AG08396 (cell line): Measurements from ENCODE around the gene RNASE9.
"Not testable (repeated sequence)": the region's sequence is repeated elsewhere in the genome, so short reads cannot be mapped to it uniquely, and the experiment has no call there.

Source experiments
- DNase-seq: peaks from one replicate; pipeline ENCODE4 v3.0.0; 2012; ENCODE audit warnings: low spot score, mixed read lengths

Gene RNASE9

GRCh38 chr14:20572382-20572990 is 11.6 kb upstream of the RNASE9 start:
- DNase-seq: not testable (repeated sequence)

DNA sequence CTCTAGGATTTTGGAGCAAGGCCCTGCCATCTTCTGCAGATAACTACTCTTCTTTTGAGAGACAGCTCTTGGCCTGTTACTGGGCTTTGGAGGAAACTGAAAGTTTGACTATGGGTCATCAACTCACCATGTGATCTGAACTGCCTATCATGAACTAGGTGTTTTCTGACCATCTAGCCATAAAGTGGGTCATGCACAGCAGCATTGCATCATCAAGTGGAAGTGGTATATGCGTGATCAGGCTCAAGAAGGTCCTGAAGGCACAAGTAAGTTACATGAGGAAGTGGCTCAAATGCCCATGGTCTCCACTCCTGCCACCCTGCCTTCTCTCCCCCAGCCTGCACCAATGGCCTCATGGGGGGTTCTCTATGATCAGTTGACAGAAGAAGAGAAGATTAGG is 9.9 kb upstream of the RNASE9 start:
- not testable (repeated sequence) for DNase-seq

DNA sequence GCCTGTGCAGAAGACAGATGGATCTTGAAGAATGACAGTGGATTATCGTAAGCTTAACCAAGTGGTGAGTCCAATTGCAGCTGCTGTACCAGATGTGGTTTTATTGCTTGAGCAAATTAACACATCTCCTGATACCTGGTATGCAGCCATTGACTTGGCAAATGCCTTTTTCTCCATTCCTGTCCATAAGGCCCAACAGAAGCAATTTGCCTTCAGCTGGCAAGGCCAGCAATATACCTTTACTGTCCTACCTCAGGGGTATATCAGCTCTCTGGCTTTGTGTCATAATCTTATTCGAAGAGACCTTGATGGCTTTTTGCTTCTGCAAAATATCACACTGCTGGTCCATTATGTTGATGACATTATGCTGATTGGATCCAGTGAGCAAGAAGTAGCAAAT is 9.0 kb upstream of the RNASE9 start:
- DNase-seq: not testable (repeated sequence)

- DNase-seq: no peak
Measured at GRCh38 chr14:20569066-20569465, 8.2 kb upstream of the RNASE9 start.

DNA sequence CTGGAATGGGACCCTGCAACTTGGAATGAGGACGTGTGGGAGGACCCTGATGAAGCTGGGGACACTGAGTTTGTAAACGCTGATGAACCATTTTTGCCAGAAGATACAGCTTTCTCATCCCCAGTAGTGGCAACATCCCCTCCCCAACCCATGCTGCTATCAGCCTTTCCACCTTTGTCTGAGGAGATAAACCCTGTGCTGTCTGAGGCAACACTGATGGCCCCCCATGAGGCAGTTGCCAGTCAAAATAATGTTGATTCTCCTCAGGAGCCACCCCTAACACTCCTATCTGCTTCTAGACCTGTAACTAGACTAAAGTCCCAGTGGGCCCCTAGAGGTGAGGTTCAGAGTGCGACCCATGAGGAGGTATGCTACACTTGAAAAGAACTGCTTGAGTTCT is 7.5 kb upstream of the RNASE9 start:
- DNase-seq: no peak

GRCh38 chr14:20567199-20567598 is 6.4 kb upstream of the RNASE9 start:
- DNase-seq: not testable (repeated sequence)

GRCh38 chr14:20564501-20564997 is 3.7 kb upstream of the RNASE9 start:
- no peak for DNase-seq

GRCh38 chr14:20563971-20564370 is 3.1 kb upstream of the RNASE9 start:
- DNase-seq: no peak

DNA sequence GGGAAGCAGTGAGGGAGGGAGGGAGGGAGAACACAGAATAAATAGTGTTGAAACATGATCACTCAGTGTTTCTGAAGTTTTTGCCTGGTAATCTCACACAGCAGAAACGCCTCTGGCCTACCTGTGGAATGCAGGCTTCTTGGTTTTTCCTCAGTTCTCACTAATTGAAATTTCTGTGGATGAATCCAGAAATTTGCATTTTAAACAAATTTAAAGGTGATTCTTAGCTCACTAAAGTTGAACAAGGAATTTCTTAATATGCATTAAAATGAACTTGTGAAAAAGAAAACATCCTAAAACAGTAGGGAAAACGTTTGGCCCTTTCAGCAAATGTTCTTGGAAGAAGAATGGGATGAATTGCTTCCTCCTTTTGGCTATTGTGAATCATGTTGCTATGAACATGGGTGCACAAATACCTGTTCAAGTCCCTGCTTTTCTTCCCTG is 1.4 kb downstream of the RNASE9 start:
- DNase-seq: no peak

DNA sequence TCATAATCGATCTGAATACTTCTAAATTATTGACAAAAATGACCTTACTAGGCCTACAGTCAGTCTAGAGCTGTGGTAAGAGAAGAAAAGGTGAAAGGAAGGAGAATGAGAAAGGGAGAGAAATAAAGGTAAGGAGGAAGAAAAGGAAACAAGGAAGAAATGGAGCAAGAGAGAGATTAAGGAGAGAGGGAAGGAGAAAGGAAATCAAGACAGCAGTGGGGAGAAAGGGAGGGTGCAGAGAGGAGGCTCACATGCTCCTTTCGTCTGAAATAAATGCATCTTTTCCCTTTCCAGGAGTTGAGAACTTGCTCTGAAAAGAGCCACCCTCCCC is 3.7 kb downstream of the RNASE9 start:
- DNase-seq: no peak

DNA sequence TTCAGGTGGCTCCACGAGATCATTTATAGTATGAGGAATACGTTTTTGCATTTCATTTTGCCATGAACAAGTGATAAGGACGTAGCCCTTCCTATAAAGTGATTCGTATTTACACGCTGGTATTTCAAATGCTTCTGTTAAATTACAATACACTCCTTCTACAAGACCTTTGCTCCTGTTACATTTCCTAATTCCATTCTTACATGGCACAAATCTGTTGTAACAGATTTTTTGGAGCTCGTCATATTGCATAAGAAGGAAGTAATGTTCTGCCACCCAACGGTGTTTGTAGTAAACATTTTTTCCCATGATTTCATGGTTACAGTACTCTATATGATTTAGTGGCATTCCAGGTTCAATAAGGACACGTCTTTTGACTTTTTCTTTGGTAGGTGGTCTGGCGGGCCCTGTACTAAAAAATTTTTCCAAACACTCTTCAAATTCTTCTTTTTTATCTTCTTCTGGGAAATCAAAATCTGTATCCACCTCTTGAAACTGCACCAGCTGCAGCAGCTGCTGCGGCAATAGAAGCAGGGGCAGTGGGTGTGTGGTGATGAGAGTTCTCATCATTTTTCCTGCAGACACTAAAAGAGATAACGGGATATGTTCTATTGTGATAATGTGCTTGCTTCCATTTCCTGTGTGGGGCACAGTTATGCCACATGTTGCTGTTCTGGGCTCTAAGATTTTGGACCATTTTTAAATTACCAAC is 4.2 kb downstream of the RNASE9 start:
- DNase-seq: no peak

DNA sequence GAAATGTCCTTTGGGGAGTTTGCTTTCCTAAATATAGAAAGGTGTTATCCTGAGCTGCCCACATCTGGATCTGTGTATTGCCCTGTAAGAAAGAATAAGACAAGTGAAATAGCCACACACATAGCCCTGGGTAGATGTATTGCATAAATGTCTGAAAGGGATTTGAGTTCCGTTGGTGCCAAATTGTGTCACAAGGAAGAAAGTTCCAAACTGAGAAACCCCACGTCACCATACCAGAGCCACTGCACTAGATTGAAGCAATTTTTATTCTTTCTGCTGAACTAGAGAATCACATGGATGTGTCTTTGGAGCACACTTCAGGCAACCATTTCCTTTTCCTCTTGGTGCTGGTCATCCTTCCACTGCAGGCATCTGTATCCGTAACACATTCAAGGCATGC is 5.0 kb downstream of the RNASE9 start:
- no peak for DNase-seq

GRCh38 chr14:20553024-20553423 is 7.8 kb downstream of the RNASE9 start:
- no peak for DNase-seq

GRCh38 chr14:20551606-20552005 is 9.2 kb downstream of the RNASE9 start:
- DNase-seq: no peak

GRCh38 chr14:20550926-20551325 is 9.9 kb downstream of the RNASE9 start:
- DNase-seq: no peak

DNA sequence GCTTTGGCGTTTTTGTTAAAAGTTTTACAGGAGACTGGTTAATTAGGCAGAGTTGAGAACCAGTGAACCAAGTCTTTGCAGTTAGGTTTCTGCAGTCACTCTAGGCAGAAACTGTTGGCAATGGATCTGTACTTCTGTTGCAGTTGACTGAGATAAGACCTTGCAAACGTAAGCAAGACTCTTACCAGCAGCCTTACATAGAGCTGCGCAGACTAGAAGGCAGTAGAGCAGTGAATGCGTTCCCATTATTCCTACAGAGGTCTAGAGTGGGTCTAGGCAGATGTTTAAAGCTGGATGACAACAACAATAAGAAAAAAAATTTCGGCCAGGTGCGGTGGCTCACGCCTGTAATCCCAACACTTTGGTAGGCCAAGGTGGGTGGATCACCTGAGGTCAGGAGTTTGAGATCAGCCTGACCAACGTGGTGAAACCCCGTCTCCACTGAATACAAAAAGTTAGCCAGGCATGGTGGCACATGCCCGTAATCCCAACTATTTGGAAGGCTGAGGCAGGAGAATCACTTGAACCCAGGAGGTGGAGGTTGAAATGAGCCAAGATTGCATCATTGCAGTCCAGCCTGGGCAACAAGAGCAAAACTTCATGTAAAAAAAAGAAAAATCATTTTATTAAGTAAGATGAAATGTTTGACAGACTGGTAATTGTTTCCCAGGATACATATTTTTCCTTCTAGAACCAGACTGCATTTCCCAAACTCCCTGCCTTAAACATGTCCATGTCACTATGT is 12.3 kb downstream of the RNASE9 start:
- no peak for DNase-seq

- no peak for DNase-seq
Measured at GRCh38 chr14:20546877-20547276, 14.0 kb downstream of the RNASE9 start.

- no peak for DNase-seq
Measured at GRCh38 chr14:20539906-20540305, 20.9 kb downstream of the RNASE9 start.

DNA sequence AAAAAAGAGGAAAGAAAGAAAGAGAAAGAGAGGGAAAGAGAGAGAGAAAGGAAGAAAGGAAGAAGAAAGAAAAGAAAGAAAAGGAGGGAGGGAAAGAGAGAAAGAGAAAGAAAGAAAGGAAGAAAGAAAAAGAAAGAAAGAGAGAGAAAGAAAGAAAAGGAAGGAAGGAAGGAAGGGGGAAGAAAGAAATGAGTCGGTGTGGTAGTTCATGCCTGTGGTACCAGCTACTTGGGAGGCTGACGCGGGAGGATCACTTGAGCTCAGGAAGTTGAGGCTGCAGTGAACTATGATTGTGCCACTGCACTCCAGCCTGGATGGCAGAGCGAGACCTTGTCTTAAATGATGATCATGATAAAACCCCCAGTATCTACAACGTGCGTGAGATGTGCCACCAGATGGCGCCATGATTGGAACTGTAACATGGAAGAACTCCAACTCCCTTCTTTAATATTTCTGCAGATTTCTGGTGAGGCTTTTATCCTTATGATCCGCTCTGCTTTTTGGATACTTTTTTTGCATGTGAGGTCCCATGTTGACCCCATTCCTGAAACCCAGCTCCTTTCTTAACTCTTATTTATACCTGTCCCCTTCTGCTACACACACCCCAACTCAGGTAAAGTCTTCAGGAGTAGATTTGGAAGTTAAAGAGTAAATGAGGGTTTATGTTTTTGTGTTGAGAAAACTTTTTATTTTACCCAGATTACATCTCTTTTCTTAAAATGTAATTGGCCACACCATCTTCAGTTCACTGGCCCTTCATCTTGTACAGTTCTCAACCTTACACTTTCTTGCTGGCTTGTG is 29.9 kb downstream of the RNASE9 start:
- DNase-seq: peak; percentile 51

- DNase-seq: no peak
Measured at GRCh38 chr14:20529806-20530205, 31.0 kb downstream of the RNASE9 start.

DNA sequence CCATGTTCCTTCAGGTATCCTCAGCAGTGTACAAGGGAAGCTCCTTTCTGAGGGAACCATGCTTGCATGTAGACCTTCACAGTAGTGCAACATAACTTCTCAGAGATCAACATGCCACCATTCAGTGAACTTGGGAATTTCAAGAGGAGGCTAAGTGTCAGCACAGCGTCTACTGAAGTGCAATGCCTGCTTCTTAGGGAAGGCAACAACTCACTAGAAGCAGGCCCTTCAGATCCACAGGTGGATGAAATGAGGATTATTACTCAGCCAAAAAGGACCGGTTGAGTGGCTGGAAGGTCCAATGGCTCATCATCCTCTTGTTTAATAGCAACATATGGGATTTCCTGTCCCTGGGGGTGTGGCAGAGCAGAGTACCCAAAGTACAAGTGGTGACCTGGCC is 36.8 kb downstream of the RNASE9 start:
- DNase-seq: no peak

DNA sequence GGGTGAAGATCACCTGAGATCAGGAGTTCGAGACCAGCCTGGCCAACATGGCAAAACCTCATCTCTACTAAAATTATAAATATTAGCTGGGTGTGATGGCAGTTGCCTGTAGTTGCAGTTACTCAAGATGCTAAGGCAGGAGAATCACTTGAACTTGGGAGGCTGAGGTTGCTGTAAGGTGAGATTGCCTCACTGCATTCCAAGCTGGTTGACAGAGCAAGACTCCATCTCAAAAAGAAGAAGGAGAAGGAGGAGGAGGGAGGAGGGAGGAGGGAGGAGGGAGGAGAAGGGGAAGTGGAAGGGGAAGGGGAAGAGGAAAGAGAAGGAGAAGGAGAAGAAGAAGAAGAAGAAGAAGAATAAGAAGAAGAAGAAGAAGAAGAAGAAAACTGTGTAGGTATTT is 38.5 kb downstream of the RNASE9 start:
- DNase-seq: no peak
